H1 (cell line): ENCODE results near the gene DAPK1. TPM values are rescaled to one million over a fixed set of nuclear protein-coding genes. Genes with fewer than 3 reads are reported as not detected.

Experiments used
- BACH1 ChIP-seq: IDR thresholded peaks from 2 replicates; pipeline ENCODE4 v1.6.1; 2012; ENCODE audit warnings: low read length, improper control_type of control experiment
- BRCA1 ChIP-seq: IDR thresholded peaks from 2 replicates; pipeline ENCODE4 v1.6.1; 2012; ENCODE audit warnings: low read depth, low read length, improper control_type of control experiment
- CREB1 ChIP-seq: IDR thresholded peaks from 2 replicates; pipeline ENCODE4 v1.6.1; 2012; ENCODE audit warnings: inconsistent platforms
- E2F6 ChIP-seq: IDR thresholded peaks from 2 replicates; pipeline ENCODE4 v1.6.1; 2012; ENCODE audit warnings: inconsistent platforms
- GABPA ChIP-seq: IDR thresholded peaks from 2 replicates; pipeline ENCODE4 v1.6.1; 2011; ENCODE audit warnings: mild to moderate bottlenecking, low read length, moderate library complexity, borderline replicate concordance; ENCODE audit not compliant: insufficient read depth
- JUND ChIP-seq: IDR thresholded peaks from 2 replicates; pipeline ENCODE4 v1.6.1; 2011; ENCODE audit warnings: mild to moderate bottlenecking, improper control_type of control experiment, low read length
- POLR2A ChIP-seq, 2 experiments: IDR thresholded peaks; 1 replicate in 1 of 2; 2 replicates in 1 of 2; pipeline ENCODE4 v1.6.1; 2011; ENCODE audit warnings: low read depth in 2 of 2, low read length in 2 of 2, mild to moderate bottlenecking in 2 of 2; ENCODE audit errors: control extremely low read depth in 1 of 2
- RFX5 ChIP-seq: IDR thresholded peaks from 2 replicates; pipeline ENCODE4 v1.6.1; 2011; ENCODE audit warnings: low read depth, low read length, improper control_type of control experiment, borderline replicate concordance
- SIN3A ChIP-seq, 2 experiments: IDR thresholded peaks in 1 of 2; conservative IDR thresholded peaks in 1 of 2; 2 replicates each; pipeline ENCODE4 v1.6.1; 2011 to 2012; ENCODE audit warnings: low read length in 2 of 2, improper control_type of control experiment in 1 of 2, low read depth in 1 of 2, mild to moderate bottlenecking in 1 of 2
- SRF ChIP-seq: IDR thresholded peaks from 2 replicates; pipeline ENCODE4 v1.6.1; 2011; ENCODE audit warnings: mild to moderate bottlenecking, low read depth, low read length, moderate library complexity
- polyA plus RNA-seq, 7 experiments: library from polyadenylated mRNA; depleted of rRNA in 3 of 7; stranded (reverse) in 5 of 7; unstranded in 2 of 7; fragments of >200 nt in 5 of 7; fragments of 200-250 nt in 2 of 7; gene quantifications; 1 replicate in 5 of 7; 2 replicates in 1 of 7; 4 replicates in 1 of 7; pipeline versions ENCODE4 v1.2.1 to v1.2.3, GENCODE V29; 2011 to 2013; ENCODE audit warnings: missing spikeins in 2 of 7, mixed read lengths in 2 of 7
- total RNA-seq: library from RNA; stranded (reverse); fragmentation: NEBNext Ultra II Directional; extraction: Animal tissue kit (Norgen Biotek cat#: 25700); gene quantifications from 2 replicates; pipeline ENCODE4 v1.2.1, GENCODE V29; 2021

The DAPK1 gene
- total and polyA plus RNA-seq, 2 of the 8 experiments (the other 6 are each of a cell fraction or from before 2014, with no cell fraction given) = 62.4 to 131 TPM

- TF ChIP-seq SIN3A (conservative IDR thresholded peaks at IDR 0.05 in 1 of 2, IDR thresholded peaks at IDR 0.05 in 1 of 2; ENCODE audit: low read depth in 1 of 2, low read length in 2 of 2) (no peak), CREB1 (no peak), POLR2A (IDR thresholded peaks at IDR 0.05; ENCODE audit: control extremely low read depth in 1 of 2, low read depth in 2 of 2, low read length in 2 of 2) (no peak), GABPA (no peak), RFX5 (no peak), E2F6 (no peak), BRCA1 (no peak), JUND (no peak), BACH1 (no peak), SRF (no peak)
Measured at GRCh38 chr9:87677776-87678587, 180.3 kb downstream of the DAPK1 start (continued).
